ENCODE measurements around the gene ABR.

DNA sequence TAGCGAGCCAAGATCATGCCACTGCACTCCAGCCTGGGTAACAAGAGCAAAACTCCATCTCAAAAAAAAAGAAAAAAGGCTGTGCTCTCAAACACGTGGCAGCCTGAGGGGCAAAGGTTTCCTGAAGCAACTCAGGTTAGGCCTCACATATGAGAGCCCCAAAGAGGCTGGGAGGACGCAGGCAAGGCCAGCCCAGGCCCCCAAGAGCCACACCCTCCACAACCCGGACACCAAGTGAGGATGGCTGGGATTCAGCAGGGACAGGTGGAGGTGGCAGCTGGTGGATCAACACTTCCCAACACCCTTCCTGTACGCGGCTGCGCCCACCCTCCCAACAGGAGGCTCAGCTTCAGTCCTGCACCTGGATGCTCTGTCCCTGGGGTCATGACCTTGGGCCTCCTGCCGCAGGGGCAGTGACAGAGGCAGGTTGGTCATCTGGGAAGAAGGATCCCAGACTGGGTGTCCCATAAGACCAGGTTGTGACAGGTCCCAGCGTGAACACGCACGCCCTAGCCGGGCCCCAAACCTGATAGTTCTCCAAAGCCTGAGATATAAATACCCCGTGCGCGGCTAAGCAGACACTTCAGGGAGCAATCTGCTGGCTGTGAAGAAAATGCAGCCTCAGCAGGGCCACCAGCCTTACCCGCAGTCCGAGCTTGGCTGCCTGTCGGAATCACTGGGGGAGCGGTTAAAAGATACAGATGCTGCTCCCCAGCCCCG lies 104.7 kb downstream of the ABR start:
- TF ChIP-seq SIN3A (conservative IDR thresholded peaks at IDR 0.05 in 1 of 2, IDR thresholded peaks at IDR 0.05 in 1 of 2; ENCODE audit: low read depth in 1 of 2, low read length in 2 of 2) (no peak), RXRA (IDR thresholded peaks at IDR 0.05; ENCODE audit: insufficient read depth, low read depth, low read length) (no peak), EP300 (IDR thresholded peaks at IDR 0.05; ENCODE audit: borderline replicate concordance in 1 of 2, low read depth in 2 of 2, low read length in 2 of 2) (no peak), MAFK (IDR thresholded peaks at IDR 0.05; ENCODE audit: low read depth, low read length) (no peak), SP1 (IDR thresholded peaks at IDR 0.05; ENCODE audit: low read depth, low read length) (no peak), TBP (IDR thresholded peaks at IDR 0.05; ENCODE audit: low read depth, low read length) (no peak), TAF1 (IDR thresholded peaks at IDR 0.05; ENCODE audit: low read depth, low read length) (no peak), CHD1 (IDR thresholded peaks at IDR 0.05; ENCODE audit: low read depth, low read length) (no peak)
- TF ChIP-seq, protein P1, sequence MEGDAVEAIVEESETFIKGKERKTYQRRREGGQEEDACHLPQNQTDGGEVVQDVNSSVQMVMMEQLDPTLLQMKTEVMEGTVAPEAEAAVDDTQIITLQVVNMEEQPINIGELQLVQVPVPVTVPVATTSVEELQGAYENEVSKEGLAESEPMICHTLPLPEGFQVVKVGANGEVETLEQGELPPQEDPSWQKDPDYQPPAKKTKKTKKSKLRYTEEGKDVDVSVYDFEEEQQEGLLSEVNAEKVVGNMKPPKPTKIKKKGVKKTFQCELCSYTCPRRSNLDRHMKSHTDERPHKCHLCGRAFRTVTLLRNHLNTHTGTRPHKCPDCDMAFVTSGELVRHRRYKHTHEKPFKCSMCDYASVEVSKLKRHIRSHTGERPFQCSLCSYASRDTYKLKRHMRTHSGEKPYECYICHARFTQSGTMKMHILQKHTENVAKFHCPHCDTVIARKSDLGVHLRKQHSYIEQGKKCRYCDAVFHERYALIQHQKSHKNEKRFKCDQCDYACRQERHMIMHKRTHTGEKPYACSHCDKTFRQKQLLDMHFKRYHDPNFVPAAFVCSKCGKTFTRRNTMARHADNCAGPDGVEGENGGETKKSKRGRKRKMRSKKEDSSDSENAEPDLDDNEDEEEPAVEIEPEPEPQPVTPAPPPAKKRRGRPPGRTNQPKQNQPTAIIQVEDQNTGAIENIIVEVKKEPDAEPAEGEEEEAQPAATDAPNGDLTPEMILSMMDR (IDR thresholded peaks at IDR 0.05; ENCODE audit: control extremely low read depth in 1 of 3, insufficient read depth in 1 of 3, low read depth in 1 of 3, low read length in 3 of 3): no peak
